ENCODE data around the gene CTDSP2.
"Not testable (repeated sequence)": the region's sequence is repeated elsewhere in the genome, so short reads cannot be mapped to it uniquely, and the experiment has no call there.

CTDSP2 gene

DNA sequence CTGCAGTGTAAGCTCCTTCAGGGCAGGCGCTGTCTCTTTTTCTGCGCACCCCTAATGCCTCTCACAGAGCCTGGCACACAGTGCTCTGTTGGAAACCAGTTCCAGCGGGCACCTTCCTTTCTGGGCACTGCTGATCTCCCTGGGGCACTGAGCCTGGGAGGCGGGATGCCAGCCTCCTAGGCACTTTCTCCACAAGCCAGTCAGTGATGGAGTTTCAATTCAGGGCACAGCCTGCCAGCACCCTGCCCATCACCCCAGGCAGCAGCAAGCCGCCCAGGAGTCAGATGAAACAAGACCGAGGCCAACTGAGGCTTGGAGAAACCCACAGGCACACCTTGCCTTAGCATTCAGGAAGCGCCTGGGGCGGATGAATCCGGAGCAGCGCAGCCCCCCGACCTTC is 5.7 kb upstream of the CTDSP2 start:
- no peak for DNase-seq

DNA sequence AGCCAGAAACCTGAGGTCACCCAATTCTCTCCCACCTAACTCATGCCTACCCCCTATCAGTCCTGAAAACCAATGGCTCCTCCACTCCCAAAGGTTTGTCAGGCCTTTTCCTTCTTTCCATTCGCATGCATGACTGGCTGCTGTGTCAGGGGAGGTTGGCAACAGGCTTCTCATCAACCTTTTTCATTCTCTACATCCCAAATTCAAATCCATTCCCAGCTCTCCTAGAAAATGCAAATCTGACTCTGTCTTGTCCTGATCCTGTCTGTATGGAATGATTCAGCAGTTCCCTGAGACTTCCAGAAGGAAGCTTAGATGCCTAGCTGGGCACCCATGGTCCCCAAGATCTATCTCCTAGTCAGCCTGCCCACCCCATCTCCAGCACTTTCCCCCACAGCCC is 5.0 kb upstream of the CTDSP2 start:
- no peak for DNase-seq

DNA sequence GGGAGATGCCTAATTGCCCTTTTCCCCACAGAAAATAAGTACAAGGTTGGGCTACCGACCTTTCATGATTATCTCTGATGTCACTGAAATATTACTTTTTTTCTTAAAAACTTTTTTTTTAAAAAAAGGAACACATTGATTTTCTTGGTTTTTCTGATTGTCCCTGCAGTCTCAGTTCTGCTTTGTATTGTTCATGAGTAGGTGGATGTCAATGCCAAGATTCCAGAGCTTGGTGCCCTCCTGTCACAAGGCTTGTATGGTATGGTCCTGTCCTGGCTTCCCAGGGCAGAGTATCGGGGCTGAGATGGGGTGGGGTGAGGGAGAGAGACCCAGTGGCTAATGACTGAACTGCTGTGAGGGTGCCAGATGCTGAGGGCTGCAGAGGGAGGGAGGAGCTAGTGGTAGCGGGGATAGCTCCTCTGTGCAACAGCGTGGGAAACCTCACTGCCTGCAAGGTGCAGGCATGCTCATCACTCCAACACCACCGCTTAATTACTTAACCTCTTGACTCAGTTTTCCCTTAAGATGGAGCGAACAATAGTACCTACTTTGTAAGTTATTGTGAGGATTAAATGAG is 4.4 kb upstream of the CTDSP2 start:
- DNase-seq = no peak

DNA sequence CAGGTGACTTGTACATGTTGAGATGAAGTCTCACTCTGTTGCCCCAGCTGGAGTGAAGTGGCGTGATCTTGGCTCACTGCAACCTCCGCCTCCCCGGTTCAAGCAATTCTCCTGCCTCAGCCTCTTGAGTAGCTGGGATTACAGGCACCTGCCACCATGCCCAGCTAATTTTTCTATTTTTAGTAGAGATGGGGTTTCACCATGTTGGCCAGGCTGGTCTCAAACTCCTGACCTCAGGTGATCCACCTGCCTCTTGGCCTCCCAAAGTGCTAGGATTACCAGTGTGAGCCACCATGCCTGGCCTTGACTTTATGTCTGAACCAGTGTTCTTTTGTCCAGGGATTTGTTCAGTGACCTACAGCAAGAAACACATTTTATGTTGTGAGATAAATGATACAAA is 2.9 kb upstream of the CTDSP2 start:
- DNase-seq = not testable (repeated sequence)

DNA sequence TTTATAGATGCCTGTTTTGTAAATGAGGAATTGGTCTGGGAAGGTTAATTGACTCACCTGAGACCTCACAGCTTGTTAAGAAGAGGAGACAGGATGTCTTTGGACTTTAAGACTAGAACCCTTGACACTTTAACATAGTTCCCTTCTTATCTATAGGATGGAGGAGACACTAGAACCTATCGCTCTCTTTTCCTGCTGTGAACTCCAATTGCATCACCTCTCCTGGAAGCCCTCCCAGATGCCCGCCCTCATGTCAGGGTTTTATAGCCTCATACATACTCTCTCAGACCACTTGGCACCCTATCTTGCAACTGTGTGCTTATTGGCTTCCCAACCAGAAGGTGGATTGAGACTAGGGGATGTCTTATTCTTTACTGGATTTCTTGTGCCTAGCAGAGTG is 2.5 kb upstream of the CTDSP2 start:
- DNase-seq = no peak

DNA sequence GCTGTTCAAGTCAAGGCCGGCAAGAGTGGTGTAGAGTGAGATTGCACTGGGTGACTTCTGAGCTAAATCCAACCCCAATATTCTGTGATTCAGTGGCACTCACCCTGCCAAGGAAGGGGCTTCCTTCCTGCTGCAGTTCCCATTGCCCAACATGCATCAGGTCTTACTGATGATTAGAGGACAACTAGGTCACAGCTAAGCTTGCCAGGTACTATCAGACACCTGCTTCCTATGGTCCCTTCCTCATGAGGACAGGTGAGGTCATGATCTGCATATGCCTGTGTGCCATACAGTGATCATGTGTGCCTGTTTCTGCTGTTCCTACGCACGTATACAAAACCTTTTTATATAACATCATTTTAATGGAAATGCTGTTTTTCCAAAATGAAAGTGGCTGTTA is 1.7 kb upstream of the CTDSP2 start:
- DNase-seq = no peak

DNA sequence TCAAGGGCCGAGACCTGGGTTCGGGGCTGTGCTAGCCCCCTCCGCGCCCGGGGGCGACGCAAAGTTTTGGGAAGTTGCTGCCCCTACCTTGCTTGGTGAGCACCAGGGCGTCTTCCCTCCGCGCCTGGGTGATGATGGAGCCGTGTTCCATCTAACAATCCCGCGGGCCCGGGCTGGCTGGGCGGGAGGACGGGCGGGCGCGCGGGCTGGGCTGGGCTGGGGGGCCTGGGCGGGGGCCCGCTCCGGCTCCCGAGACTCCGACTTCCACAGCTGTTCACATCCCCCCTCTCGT is 298 bp downstream of the CTDSP2 start:
- no peak for DNase-seq

DNA sequence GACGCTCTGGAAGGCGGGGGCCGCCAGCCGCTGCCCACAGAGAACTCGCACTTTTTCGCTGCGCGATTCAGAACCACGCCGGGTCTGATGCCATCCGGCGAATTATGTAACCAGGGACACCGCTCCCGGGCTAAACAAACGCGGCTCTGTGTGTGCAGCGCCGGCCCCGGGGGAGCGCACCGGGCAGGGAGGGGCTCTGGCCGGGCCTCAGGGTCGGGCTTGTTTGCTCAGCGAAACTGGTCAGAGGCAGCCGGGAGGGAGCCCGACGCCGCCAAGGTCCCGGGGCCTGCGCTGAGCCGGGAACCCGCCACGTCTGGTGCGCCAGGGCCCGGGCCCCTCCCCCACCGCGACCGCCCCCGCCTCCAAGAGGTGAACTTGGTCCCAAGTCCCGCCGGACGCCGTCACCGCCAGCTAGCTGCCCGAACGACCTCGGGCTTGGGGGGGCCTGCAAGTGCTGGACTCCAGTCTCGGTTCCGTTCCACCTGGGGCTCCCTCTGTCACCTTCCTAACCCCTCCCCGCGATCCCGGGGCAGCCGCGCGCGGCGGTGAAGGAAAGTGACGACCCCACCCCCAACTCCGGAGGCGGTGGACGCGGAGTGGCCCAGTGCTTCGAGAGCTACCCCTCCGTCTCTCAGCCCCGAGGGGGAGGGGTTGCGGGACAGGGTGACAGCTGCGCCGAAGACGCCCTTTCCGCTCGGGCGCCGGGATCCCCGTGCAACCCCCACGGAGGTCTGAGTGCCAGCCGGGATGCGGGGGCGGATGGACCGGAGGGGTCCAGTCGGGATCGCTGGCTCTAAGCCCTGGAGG is 848 bp downstream of the CTDSP2 start:
- no peak for DNase-seq

DNA sequence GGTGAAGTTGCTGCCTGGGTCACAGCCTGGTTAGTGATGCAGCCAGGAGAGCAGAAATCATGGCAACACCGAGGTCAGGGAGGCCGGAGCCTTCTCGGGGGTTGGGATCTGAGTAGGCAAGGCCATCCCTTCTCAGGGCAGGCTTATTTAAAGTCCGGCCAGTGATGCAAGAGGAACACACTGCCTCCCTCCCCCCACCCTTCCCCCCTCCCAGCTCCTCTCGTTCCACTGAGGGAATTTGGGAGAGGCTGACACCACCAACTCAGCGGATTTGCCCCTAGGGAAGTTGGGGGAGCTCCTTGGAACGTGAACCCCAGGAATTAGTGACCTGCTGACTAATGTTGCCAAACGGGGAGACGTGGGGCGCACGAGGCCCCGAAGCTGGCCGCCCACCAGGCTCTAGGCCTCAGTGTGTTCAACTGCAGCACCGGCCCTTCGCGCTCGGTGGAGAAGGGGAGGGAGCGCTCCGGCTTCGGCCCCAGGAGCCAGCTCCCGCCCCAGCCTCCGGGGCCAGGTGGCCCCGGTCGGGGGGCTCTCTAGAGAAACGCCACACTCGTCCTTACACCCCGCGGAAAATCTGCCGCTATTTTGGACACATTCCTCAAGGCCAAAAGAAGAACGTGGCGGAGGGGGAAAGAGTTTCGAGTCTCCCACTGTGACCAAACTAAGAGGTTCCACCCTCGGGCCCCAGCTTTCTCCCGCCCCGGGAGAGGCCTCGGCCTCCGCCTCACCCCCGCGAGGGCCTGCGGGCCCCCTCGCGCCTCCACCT is 1.6 kb downstream of the CTDSP2 start:
- DNase-seq = no peak

DNA sequence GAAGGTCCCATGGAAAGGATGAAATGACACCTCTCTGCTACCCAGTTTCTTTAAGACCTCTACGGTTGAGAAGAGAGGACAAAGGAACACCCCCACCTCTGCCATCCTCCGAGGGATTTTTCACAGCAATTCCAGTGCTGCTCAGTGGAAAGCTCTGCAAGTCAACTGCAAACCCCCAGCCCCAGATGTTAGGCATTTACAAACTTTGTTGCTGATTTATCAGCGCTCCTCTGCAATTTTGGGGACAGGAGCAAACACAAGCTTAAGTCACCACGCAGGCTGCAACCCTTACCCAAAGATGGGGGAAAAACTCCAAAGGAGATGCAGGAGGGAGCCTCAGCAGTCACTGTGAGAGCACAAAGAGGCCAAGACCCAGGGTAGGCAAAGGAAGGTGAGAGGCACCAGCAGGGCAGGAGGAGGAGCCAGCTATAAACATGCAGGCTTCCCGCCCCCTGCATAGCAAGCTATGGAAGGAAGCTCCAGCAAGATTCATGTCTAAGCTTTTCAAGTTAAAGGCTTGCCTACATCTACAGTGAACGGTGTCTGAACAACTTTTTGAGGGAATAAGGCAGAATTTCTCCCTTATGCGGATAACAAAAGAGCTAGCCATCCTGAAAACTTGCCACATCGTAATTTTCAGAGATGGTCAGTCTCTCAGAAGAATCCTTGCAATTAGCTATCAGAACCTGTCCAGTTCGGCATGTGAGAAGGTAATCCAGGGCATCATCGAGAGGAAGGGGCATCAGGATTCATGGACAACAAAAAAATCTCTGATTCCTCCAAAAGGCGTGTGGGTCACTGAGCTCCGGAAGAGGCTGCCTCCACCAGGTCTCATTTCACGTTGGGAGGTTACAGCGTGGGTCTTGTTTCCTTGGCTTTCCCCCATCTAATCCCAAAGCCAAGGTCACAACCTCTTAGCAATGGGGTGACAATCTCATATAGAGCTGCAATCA is 3.9 kb downstream of the CTDSP2 start:
- no peak for DNase-seq

DNA sequence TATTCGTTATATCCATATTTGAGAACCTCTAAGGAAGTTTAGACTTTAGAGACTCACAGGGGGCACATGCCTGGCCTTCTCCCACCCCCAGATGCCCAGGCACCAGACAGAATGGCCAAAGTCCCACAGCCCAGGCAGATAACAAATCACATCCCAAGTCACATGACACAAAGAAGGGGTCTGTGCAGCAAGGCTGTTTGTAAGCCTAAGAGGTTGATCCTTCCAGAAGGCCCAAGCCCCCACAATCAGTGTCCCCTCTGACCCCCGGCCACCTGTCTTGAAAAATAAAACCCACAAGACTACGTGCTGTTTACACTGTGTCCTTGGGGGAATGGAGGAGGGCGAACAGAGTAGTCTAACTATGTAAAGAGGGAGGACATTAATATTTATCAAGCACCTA is 5.1 kb downstream of the CTDSP2 start:
- DNase-seq = no peak

DNA sequence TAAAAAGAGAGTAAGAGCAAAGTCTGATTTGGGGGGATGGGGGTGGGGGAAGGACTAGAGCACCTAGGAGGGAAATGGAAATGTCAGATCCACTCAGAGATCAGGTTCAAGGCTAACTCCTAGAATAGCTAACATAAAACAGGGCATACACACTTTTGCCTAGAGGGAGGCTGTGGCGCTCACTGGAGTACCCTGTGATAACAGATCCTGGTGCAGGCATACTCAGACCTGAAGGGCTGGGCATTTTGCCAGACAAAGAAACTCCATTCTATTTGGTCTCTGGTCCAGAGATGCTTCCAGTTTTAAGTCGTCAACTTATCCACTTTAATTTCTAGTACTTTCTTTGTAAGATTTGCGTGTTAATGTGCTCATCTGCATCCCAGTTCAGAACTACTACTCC is 5.8 kb downstream of the CTDSP2 start:
- peak; percentile 44 for DNase-seq

DNA sequence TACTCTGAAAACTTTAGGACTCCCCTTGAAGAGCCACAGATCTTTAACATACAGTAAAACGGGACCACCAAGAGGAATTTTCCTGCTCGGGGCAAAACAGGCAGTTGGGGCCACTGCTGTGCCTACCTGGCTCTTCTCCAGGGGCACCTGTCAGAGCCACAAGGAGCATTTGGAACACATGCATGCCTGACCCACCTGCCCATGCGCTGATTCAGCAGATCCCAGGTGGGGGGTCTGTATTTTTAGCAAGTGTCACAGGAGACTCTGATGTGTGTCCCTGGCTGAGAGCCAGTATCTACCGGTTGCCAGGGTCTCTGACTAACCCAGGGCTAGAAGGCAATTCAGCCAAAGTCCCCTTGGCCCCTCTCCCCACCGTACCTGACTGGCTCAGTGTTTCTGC is 6.5 kb downstream of the CTDSP2 start:
- DNase-seq = no peak

DNA sequence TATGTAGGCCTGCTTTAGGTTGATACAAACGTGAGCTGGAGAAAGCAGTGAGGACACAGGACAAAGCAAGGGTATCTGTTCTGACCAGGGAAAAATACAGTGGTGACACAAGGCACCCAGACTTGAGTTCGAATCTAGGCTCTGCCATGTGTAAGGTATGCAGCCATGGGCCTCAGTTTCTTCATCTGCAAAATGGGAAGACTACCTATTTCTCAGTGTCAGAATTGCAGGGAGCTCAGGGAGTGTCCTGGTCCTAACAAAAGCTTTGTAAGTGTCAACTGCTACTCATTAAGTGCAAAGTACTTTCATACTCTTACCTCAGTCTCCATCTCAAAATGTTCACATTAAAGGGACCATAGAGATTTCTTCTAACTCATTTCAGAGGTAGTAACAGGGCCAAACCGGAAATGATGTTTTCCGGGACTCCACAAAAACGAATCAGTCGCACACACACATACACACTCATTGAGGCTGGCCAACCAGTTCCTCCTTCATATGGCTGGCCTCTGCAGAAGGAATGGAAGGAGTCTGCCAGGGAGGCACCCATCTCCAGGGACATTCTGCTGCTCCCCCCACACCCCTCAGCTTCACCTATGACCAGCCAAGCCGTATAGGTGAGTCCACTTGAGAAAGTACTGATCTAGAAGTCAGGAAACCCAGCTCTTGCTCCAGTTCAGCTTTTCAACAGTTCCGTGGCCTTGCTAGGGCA is 7.8 kb downstream of the CTDSP2 start:
- DNase-seq = no peak

DNA sequence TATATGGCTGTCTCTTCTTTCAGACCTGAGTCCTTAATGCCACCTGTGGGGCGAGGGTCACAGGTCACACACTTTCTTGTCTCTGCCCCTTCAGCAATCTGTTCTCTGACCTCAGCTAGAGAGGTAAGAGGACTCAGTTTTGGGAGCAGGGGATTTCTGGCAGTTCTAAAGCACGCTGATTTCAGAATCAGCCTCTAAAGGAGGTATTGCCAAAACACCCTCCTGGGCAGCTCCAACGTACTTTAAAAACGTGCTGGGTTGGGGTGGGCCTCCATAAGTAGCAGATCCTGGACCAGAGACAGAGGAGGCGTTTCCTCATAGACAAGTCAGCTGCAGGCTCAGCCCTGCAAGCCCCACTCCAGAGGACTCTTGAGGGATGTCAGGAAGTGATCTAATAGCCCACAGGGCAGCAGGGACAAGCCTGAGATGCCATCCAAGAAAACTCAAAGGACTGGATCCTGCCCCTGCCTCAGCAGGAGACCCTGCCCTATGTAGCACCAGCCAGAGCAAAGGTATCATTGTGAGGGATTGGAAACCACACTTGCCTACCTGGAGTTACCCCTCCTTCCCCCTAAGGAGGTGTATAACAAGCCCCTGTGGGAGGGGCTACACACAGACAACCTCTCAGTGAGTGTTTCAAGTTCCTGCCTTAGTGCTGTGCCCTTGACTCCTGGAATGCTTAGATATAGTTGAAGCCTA is 8.5 kb downstream of the CTDSP2 start:
- DNase-seq = peak; percentile 75

DNA sequence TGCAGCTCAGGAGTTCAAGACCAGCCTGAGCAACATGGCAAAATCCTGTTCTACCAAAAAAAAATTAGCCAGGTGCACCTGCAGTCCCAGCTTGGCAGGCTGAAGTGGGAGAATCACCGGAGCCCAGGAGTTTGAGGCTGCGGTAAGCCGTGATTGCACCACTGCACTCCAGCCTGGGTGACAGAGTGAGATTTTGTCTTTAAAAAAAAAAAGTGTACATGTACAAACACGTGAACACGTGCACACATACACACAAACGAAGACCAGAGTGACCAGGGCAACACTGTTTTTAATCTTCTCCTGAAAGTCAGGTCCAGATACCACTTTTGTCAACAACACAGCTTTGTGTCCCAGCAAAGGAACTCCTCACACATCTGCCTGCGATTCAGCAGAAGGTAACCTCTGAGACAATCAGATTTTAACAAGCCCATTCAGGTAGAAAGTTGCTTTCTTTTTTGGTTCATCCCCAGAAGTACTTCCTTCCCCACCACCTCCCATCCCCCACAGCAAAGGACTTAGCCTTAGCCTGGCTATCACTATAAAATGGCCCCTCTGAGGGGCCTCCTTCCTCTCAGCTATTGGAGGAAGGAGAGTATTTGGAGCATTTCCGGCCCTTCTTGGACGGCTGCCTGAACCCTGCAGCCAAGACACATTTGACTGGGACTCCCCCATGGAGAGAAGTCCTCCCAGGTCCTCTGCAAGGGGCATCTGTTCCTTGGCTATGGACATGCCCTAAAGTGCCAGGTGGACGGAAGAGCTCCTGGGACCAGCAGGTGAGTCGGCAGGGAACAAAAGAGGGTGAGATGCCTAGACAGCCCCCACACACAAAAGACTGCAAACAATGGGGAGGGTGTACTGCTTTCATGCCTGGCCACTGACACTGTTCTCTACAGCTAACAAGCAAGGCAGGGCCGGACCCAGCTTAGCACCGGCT is 9.8 kb downstream of the CTDSP2 start:
- peak; percentile 65 for DNase-seq

DNA sequence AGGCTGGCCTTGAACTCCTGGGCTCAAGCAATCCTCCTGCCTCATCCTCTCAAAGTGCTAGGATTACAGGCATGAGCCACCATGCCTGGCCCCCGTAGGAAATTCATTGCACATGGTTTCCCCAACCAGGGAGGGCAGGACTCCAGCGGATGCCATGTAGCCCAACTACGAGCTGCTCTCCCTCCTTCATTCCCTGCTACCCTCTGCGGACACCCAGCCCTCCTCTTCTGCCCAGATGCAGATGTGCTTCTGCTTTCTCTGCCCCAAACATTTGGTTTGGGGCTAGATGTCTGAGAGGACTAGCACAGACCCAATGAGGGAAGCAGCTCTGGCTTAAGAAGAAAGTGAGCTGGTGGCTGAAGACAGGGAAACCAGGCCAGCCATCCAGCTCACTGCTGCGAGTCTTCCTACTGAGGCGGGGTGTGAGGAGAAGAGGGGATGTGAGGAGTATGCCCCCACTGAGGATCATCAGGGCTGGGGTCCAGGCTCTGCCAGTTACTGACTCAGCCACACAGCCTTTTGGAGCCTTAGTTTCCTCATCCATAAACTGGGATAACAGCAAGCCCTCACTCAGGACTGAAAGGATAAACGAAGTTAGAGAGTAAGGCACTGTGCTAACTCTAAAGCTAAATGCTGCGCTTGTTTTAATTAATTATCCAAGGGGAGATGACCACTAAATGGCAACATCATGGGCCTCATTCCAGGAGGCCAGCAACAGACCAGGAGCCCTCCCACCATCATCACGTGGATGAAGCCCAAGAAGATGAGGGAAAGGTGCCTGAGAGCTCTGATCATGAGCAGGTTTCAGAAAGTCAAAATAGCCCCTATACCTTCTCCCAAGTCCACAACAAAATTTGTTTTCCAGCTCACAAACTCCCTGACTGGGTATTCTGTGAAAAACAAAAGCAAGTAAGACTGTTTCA is 10.9 kb downstream of the CTDSP2 start:
- no peak for DNase-seq

DNA sequence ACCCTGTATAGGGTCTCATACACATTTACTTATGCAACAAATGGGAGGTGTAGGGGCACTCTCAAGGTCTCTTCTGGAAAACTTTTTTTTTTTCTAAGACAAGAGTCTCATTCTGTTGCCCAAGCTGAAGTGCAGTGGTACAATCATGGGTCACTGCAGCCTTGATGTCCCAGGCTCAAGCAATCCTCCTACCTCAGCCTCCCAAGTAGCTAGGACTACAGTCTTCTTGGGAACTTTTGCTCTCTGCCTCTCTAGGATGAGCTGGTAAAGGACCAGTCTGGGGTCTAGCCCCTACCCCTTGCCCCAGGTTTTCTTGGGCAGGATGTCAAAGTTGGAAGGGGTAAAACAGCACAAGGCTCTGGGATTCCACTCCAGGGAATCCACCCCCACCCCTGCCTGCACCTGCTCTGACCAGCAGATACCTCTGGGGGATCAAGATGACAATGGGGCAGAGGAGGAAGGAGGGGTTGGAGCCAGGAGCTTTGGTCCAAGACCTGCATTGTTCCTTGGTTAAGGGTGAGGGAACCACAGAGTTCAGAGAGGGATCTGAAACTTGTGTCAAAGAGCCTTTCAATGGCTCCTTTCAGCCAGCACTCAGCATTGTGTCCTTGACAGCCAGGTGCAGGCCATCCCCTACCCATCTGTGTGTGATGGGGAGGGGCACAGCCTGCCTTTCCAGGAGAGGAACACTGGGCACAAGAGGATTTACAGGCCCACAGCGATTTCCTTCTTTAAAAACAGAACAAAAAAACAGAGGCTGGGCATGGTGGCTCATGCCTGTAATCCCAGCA is 12.2 kb downstream of the CTDSP2 start:
- no peak for DNase-seq

DNA sequence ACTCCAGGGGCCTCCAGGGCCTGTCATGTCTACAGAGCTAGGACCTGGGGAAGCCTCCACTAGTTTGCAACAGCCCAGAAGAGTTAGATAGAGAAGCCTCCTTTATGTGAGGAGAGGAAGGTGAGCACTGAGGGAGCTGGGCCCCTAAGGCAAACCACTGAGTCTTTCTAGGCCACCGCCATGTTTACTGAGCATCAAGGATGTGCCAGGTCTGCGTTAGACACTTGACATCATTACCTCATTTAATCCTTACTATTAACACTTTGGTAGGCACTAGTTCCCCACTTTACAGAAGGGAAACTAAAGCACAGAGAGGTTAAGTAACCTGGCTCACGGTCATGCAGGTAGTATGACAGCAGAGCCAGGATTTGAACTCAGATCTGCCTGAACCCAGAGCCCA is 12.9 kb downstream of the CTDSP2 start:
- DNase-seq = no peak

Measured in DMS79 (cell line).